ENCODE data around the gene SLC8A3. TPM values are rescaled to one million over a fixed set of nuclear protein-coding genes. Genes with fewer than 3 reads are reported as not detected.

SLC8A3 gene
- total RNA-seq, 3 donors from 2014 or later: 0.15 to 0.21 (median 0.16) TPM

GRCh38 chr14:70084226-70084625 lies 104.5 kb downstream of the SLC8A3 start:
- DNase-seq (no peak), ATAC-seq (no peak)
- no peaks in the 10 kb centered on the region for H3K4me1 Mint-ChIP-seq (ENCODE audit: low read depth)
- peaks cover 33% of the 10 kb centered on the region for H3K27me3 Mint-ChIP-seq (ENCODE audit: low read depth)
- H3K9me3 Mint-ChIP-seq: no peaks in the 10 kb centered on the region
- no peaks in the 10 kb centered on the region for H3K36me3 Mint-ChIP-seq (ENCODE audit: insufficient read depth)
- no peak overlapping the region for H3K4me3 Mint-ChIP-seq

GRCh38 chr14:70082394-70082793 lies 106.4 kb downstream of the SLC8A3 start:
- ATAC-seq: no peak
- H3K9me3 Mint-ChIP-seq: no peaks in the 10 kb centered on the region
- H3K27me3 Mint-ChIP-seq (ENCODE audit: low read depth): peaks cover 33% of the 10 kb centered on the region
- no peaks in the 10 kb centered on the region for H3K4me1 Mint-ChIP-seq (ENCODE audit: low read depth)
- no peaks in the 10 kb centered on the region for H3K36me3 Mint-ChIP-seq (ENCODE audit: insufficient read depth)
- no peak for DNase-seq
- no peak overlapping the region for H3K4me3 Mint-ChIP-seq

- no peak overlapping the region for H3K4me3 Mint-ChIP-seq
- H3K4me1 Mint-ChIP-seq (ENCODE audit: low read depth): no peaks in the 10 kb centered on the region
- ATAC-seq (no peak), DNase-seq (no peak)
- no peaks in the 10 kb centered on the region for H3K36me3 Mint-ChIP-seq (ENCODE audit: insufficient read depth)
- H3K9me3 Mint-ChIP-seq: no peaks in the 10 kb centered on the region
- peaks cover 28% of the 10 kb centered on the region for H3K27me3 Mint-ChIP-seq (ENCODE audit: low read depth)
Observed at GRCh38 chr14:70080076-70080475, 108.7 kb downstream of the SLC8A3 start.

- no peak for ATAC-seq
- H3K4me3 Mint-ChIP-seq: no peak overlapping the region
- peaks cover 20% of the 10 kb centered on the region for H3K27me3 Mint-ChIP-seq (ENCODE audit: low read depth)
- H3K4me1 Mint-ChIP-seq (ENCODE audit: low read depth): no peaks in the 10 kb centered on the region
- DNase-seq: no peak
- no peaks in the 10 kb centered on the region for H3K36me3 Mint-ChIP-seq (ENCODE audit: insufficient read depth)
- H3K9me3 Mint-ChIP-seq: no peaks in the 10 kb centered on the region
Observed at GRCh38 chr14:70078329-70078728, 110.4 kb downstream of the SLC8A3 start.

GRCh38 chr14:70077720-70078119 lies 111.0 kb downstream of the SLC8A3 start:
- peaks cover 18% of the 10 kb centered on the region for H3K27me3 Mint-ChIP-seq (ENCODE audit: low read depth)
- H3K36me3 Mint-ChIP-seq (ENCODE audit: insufficient read depth): no peaks in the 10 kb centered on the region
- H3K4me3 Mint-ChIP-seq: no peak overlapping the region
- DNase-seq (no peak), ATAC-seq (no peak)
- H3K4me1 Mint-ChIP-seq (ENCODE audit: low read depth): no peaks in the 10 kb centered on the region
- no peaks in the 10 kb centered on the region for H3K9me3 Mint-ChIP-seq

GRCh38 chr14:70077005-70077404 lies 111.7 kb downstream of the SLC8A3 start:
- no peak for ATAC-seq
- H3K9me3 Mint-ChIP-seq: no peaks in the 10 kb centered on the region
- no peaks in the 10 kb centered on the region for H3K4me1 Mint-ChIP-seq (ENCODE audit: low read depth)
- no peaks in the 10 kb centered on the region for H3K36me3 Mint-ChIP-seq (ENCODE audit: insufficient read depth)
- peaks cover 14% of the 10 kb centered on the region for H3K27me3 Mint-ChIP-seq (ENCODE audit: low read depth)
- no peak overlapping the region for H3K4me3 Mint-ChIP-seq
- DNase-seq: no peak

- peak; percentile 19 for DNase-seq
- Mint-ChIP-seq H3K27me3 (ENCODE audit: low read depth) (peaks cover 7% of the 10 kb centered on the region), H3K9me3 (no peaks in the 10 kb centered on the region), H3K4me3 (no peak overlapping the region), H3K4me1 (ENCODE audit: low read depth) (no peaks in the 10 kb centered on the region), H3K36me3 (ENCODE audit: insufficient read depth) (no peaks in the 10 kb centered on the region)
- ATAC-seq: peak in 1 of 2 donors; percentile 62
Observed at GRCh38 chr14:70073924-70074566, 114.7 kb downstream of the SLC8A3 start.

- Mint-ChIP-seq H3K36me3 (ENCODE audit: insufficient read depth) (no peaks in the 10 kb centered on the region), H3K4me1 (ENCODE audit: low read depth) (no peaks in the 10 kb centered on the region), H3K27me3 (ENCODE audit: low read depth) (peaks cover 4% of the 10 kb centered on the region), H3K9me3 (no peaks in the 10 kb centered on the region), H3K4me3 (no peak overlapping the region)
- no peak for DNase-seq
- no peak for ATAC-seq
Observed at GRCh38 chr14:70069186-70069585, 119.6 kb downstream of the SLC8A3 start.

GRCh38 chr14:70067810-70068209 lies 120.9 kb downstream of the SLC8A3 start:
- Mint-ChIP-seq H3K4me3 (no peak overlapping the region), H3K4me1 (ENCODE audit: low read depth) (no peaks in the 10 kb centered on the region), H3K27me3 (ENCODE audit: low read depth) (peaks cover 14% of the 10 kb centered on the region), H3K9me3 (no peaks in the 10 kb centered on the region), H3K36me3 (ENCODE audit: insufficient read depth) (no peaks in the 10 kb centered on the region)
- DNase-seq: no peak
- no peak for ATAC-seq

GRCh38 chr14:70064136-70064865 lies 124.5 kb downstream of the SLC8A3 start:
- H3K36me3 Mint-ChIP-seq (ENCODE audit: insufficient read depth): no peaks in the 10 kb centered on the region
- ATAC-seq (no peak), DNase-seq (no peak)
- no peaks in the 10 kb centered on the region for H3K4me1 Mint-ChIP-seq (ENCODE audit: low read depth)
- H3K4me3 Mint-ChIP-seq: no peak overlapping the region
- peaks cover 15% of the 10 kb centered on the region for H3K27me3 Mint-ChIP-seq (ENCODE audit: low read depth)
- no peaks in the 10 kb centered on the region for H3K9me3 Mint-ChIP-seq

- Mint-ChIP-seq H3K36me3 (ENCODE audit: insufficient read depth) (no peaks in the 10 kb centered on the region), H3K27me3 (ENCODE audit: low read depth) (peaks cover 22% of the 10 kb centered on the region), H3K4me1 (ENCODE audit: low read depth) (no peaks in the 10 kb centered on the region), H3K4me3 (no peak overlapping the region), H3K9me3 (no peaks in the 10 kb centered on the region)
- ATAC-seq (no peak), DNase-seq (no peak)
Observed at GRCh38 chr14:70061108-70061507, 127.6 kb downstream of the SLC8A3 start.

GRCh38 chr14:70059545-70059944 lies 129.2 kb downstream of the SLC8A3 start:
- no peaks in the 10 kb centered on the region for H3K4me1 Mint-ChIP-seq (ENCODE audit: low read depth)
- H3K4me3 Mint-ChIP-seq: no peak overlapping the region
- DNase-seq: no peak

GRCh38 chr14:70057519-70058136 lies 131.1 kb downstream of the SLC8A3 start:
- Mint-ChIP-seq H3K27me3 (ENCODE audit: low read depth) (peaks cover 11% of the 10 kb centered on the region), H3K9me3 (no peaks in the 10 kb centered on the region), H3K36me3 (ENCODE audit: insufficient read depth) (no peaks in the 10 kb centered on the region), H3K4me1 (ENCODE audit: low read depth) (no peaks in the 10 kb centered on the region), H3K4me3 (no peak overlapping the region)
- ATAC-seq: no peak
- DNase-seq: no peak

More at GRCh38 chr14:70059545-70059944, 129.2 kb downstream of the SLC8A3 start:
- peaks cover 22% of the 10 kb centered on the region for H3K27me3 Mint-ChIP-seq (ENCODE audit: low read depth)
- no peak for ATAC-seq
- H3K36me3 Mint-ChIP-seq (ENCODE audit: insufficient read depth): no peaks in the 10 kb centered on the region
- H3K9me3 Mint-ChIP-seq: no peaks in the 10 kb centered on the region

- peaks cover 12% of the 10 kb centered on the region for H3K27me3 Mint-ChIP-seq (ENCODE audit: low read depth)
- H3K4me3 Mint-ChIP-seq: no peak overlapping the region
- H3K9me3 Mint-ChIP-seq: no peaks in the 10 kb centered on the region
- no peaks in the 10 kb centered on the region for H3K36me3 Mint-ChIP-seq (ENCODE audit: insufficient read depth)
- DNase-seq (no peak), ATAC-seq (no peak)
- H3K4me1 Mint-ChIP-seq (ENCODE audit: low read depth): peaks cover 3% of the 10 kb centered on the region
Observed at GRCh38 chr14:70052990-70053389, 135.8 kb downstream of the SLC8A3 start.

GRCh38 chr14:70050136-70050535 lies 138.6 kb downstream of the SLC8A3 start:
- no peak for ATAC-seq
- Mint-ChIP-seq H3K36me3 (ENCODE audit: insufficient read depth) (no peaks in the 10 kb centered on the region), H3K9me3 (no peaks in the 10 kb centered on the region), H3K4me3 (no peak overlapping the region), H3K27me3 (ENCODE audit: low read depth) (peaks cover 5% of the 10 kb centered on the region), H3K4me1 (ENCODE audit: low read depth) (peaks cover 3% of the 10 kb centered on the region)
- DNase-seq: no peak
